CD4-positive, alpha-beta memory T cell (primary cell): ENCODE results near the gene STRA8. TPM values are rescaled to one million over a fixed set of nuclear protein-coding genes. Genes with fewer than 3 reads are reported as not detected.

Experiments
- CTCF ChIA-PET: fragments of 350-600 bp; sonication (Branson Sonifier 250); formaldehyde crosslinking; loops from one replicate; lab custom pipeline; 2021; ENCODE audit warnings: inconsistent platforms; ENCODE audit not compliant: partially characterized antibody; lab: Charles Lee
- POLR2A ChIA-PET: fragments of 350-600 bp; sonication (Branson Sonifier 250); formaldehyde crosslinking; loops from one replicate; lab custom pipeline; 2021; ENCODE audit not compliant: partially characterized antibody; lab: Charles Lee
- DNase-seq, 5 donors: peaks; one replicate each; pipeline versions ENCODE4 v3.0.0 to v3.0.0-alpha.2; 2020 to 2022; ENCODE audit warnings: mixed read lengths in 1 of 5
- H3K27ac ChIP-seq: one replicate; pipeline ENCODE4 v1.7.0; 2013; ENCODE audit warnings: low read depth, low read length
- H3K27me3 ChIP-seq: 2 replicates; pipeline ENCODE4 v1.7.0; 2013; ENCODE audit warnings: mild to moderate bottlenecking, low read length, moderate library complexity; ENCODE audit not compliant: insufficient read depth
- H3K36me3 ChIP-seq: 2 replicates; pipeline ENCODE4 v1.7.0; 2013; ENCODE audit warnings: mild to moderate bottlenecking, low read length, moderate library complexity; ENCODE audit not compliant: insufficient read depth
- H3K4me1 ChIP-seq: 2 replicates; pipeline ENCODE4 v1.7.0; 2013; ENCODE audit warnings: mild to moderate bottlenecking, low read length, moderate library complexity; ENCODE audit not compliant: insufficient read depth
- H3K4me3 ChIP-seq, 2 donors: one replicate each; pipeline ENCODE4 v1.7.0; 2013; ENCODE audit warnings: low read length in 2 of 2, mild to moderate bottlenecking in 1 of 2
- H3K9me3 ChIP-seq, 2 donors: one replicate each; pipeline ENCODE4 v1.7.0; 2013; ENCODE audit warnings: low read length in 2 of 2, control low read depth in 1 of 2; ENCODE audit not compliant: control insufficient read depth in 1 of 2
- H3K27ac Mint-ChIP-seq, 7 donors: one replicate each; pipeline ENCODE4 v1.8.0; 2020 to 2021; ENCODE audit warnings: mixed read lengths in 7 of 7, mild to moderate bottlenecking in 6 of 7, inconsistent platforms in 3 of 7, moderate library complexity in 3 of 7
- H3K27me3 Mint-ChIP-seq, 2 donors: one replicate each; pipeline ENCODE4 v1.8.0; 2020 to 2021; ENCODE audit warnings: mixed read lengths in 2 of 2
- H3K36me3 Mint-ChIP-seq, 2 donors: one replicate each; pipeline ENCODE4 v1.8.0; 2020 to 2021; ENCODE audit warnings: mixed read lengths in 2 of 2, inconsistent platforms in 1 of 2, mild to moderate bottlenecking in 1 of 2
- H3K4me1 Mint-ChIP-seq, 4 donors: one replicate each; pipeline ENCODE4 v1.8.0; 2020 to 2021; ENCODE audit warnings: mixed read lengths in 4 of 4, mild to moderate bottlenecking in 1 of 4
- H3K4me3 Mint-ChIP-seq, 8 donors: one replicate each; pipeline ENCODE4 v1.8.0; 2020 to 2021; ENCODE audit warnings: mixed read lengths in 8 of 8, mild to moderate bottlenecking in 7 of 8, moderate library complexity in 6 of 8, inconsistent platforms in 3 of 8
- H3K9me3 Mint-ChIP-seq, 8 donors: one replicate each; pipeline ENCODE4 v1.8.0; 2020 to 2021; ENCODE audit warnings: mixed read lengths in 8 of 8, mild to moderate bottlenecking in 5 of 8, inconsistent platforms in 3 of 8, moderate library complexity in 1 of 8
- intact Hi-C: fragments of 100-400 bp; cut with micrococcal nuclease; formaldehyde crosslinking; loops from one replicate; pipeline ENCODE4 v1.15.1; 2023
- polyA plus RNA-seq, 2 donors: library from polyadenylated mRNA; unstranded; fragments of 300-500 nt; fragmentation: Illumina TruSeq; gene quantifications; one replicate each; pipeline ENCODE4 v1.2.3, GENCODE V29; 2021
- total RNA-seq, 2 experiments: library from RNA; stranded (reverse); gene quantifications; one replicate each; pipeline ENCODE4 v1.2.3, GENCODE V29; 2021

Gene STRA8
- total and polyA plus RNA-seq, 4 experiments from 2014 or later: not detected

DNA sequence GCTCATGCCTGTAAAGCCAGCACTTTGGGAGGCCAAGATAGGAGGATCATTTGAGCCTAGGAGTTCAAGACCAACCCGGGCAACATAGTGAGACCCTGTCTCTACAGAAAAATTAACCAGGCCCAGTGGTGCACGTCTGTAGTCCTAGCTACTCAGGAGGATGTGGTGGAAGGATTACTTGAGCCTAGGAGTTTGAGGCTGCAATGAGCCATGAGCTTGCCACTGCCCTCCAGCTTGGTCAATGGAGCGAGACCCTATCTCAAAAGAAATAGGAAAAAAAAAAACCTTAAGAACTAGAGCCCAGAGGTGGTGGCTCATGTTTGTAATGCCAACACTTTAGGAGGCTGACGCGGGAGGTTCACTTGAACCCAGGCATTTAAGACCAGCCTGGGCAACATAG lies 2.2 kb downstream of the STRA8 start:
- Mint-ChIP-seq H3K27me3 (peaks cover 3 to 5% of the 10 kb centered on the region in 2 donors), H3K4me3 (no peak overlapping the region), H3K9me3 (no peaks in the 10 kb centered on the region), H3K36me3 (no peaks in the 10 kb centered on the region), H3K4me1 (peaks cover 0 to 3% (median 1%) of the 10 kb centered on the region in 4 donors), H3K27ac (no peak overlapping the region)
- no peak overlapping the region for H3K27ac ChIP-seq
- intact Hi-C loops: no loop called here
- H3K4me1 ChIP-seq: no peaks in the 10 kb centered on the region
- H3K4me3 ChIP-seq: no peak overlapping the region
- H3K36me3 ChIP-seq: no peaks in the 10 kb centered on the region
- no peak for DNase-seq
- ChIA-PET CTCF (interaction anchor here (0.7 to 1.9 kb wide), 3 partner anchors 15 to 94 kb away, joined by 3 to 6 read pairs (median 4); no protein-coding TSS in a partner anchor), POLR2A (no interaction called here)
- H3K27me3 ChIP-seq: no peaks in the 10 kb centered on the region
- no peaks in the 10 kb centered on the region for H3K9me3 ChIP-seq

DNA sequence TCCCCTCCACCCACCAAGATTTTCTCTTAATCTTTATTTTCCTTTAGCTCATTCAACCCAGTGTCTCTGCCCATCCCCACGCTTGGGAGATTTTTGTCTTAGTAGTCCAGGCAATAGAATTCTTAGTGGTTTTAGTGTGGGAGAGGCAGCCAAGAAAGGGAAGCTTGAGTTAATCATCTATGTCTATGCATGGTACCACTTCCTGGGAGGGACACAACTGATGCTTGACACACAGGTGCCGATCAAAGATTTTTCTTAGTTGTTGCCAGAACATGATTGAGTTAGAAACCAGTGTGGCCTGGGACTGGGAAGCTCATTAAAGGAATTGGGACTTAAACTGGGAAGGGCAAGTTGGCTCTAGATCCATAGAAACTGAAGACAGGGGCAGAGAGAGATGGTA lies 3.1 kb downstream of the STRA8 start:
- POLR2A ChIA-PET: no interaction called here
- Histone ChIP-seq H3K27ac (no peak overlapping the region), H3K4me1 (no peaks in the 10 kb centered on the region), H3K27me3 (no peaks in the 10 kb centered on the region), H3K9me3 (no peaks in the 10 kb centered on the region), H3K36me3 (no peaks in the 10 kb centered on the region), H3K4me3 (no peak overlapping the region)
- no peaks in the 10 kb centered on the region for H3K9me3 Mint-ChIP-seq
- DNase-seq: no peak
- H3K27ac Mint-ChIP-seq: peak overlapping the region in 1 of 7 donors; percentile 31
- H3K36me3 Mint-ChIP-seq: no peaks in the 10 kb centered on the region
- H3K27me3 Mint-ChIP-seq: peaks cover 3 to 5% of the 10 kb centered on the region in 2 donors
- H3K4me3 Mint-ChIP-seq: no peak overlapping the region
- CTCF ChIA-PET: no interaction called here
- intact Hi-C loops: no loop called here
- peaks cover 0 to 3% (median 1%) of the 10 kb centered on the region in 4 donors for H3K4me1 Mint-ChIP-seq

DNA sequence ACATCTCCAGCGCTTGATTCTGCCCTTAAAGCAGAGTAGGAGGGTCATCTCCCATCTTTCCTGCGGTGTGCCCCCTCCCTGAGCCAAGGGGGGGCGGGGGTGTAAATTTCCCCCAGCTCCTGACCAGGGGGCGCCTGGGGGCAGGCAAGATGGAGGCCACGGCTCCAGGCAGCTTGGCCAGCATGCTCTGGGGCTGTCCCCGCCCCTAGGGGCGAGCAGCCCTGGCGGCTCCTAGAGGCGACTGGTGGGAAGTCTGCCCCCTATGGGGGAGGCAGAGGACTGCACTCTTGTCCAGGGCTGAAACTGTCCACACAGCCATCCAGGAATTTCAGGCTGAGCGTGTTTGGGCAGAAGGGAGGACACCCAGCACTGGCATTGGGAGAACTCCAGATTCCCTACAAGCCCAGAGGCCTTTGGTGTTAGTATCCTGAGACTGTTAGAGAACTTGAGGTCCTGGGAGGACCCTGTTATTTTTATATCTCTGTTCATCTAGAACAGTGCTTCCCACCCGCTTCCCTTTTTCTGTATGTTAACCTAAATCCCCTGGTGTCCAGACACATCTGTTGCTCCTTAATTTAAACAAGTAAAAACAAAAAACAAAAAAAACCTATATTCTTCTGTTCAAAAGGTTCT lies 4.6 kb downstream of the STRA8 start:
- peaks cover 3 to 5% of the 10 kb centered on the region in 2 donors for H3K27me3 Mint-ChIP-seq
- no peak overlapping the region for H3K27ac Mint-ChIP-seq
- no peak overlapping the region for H3K4me3 Mint-ChIP-seq
- ChIA-PET POLR2A (no interaction called here), CTCF (interaction anchor here (1.3 kb wide), 1 partner anchor 10 kb away, joined by 5 read pairs; no protein-coding TSS in a partner anchor)
- Histone ChIP-seq H3K4me3 (no peak overlapping the region), H3K9me3 (no peaks in the 10 kb centered on the region), H3K4me1 (no peaks in the 10 kb centered on the region), H3K27ac (no peak overlapping the region), H3K27me3 (no peaks in the 10 kb centered on the region), H3K36me3 (no peaks in the 10 kb centered on the region)
- DNase-seq: no peak
- intact Hi-C loops: no loop called here
- no peaks in the 10 kb centered on the region for H3K9me3 Mint-ChIP-seq
- no peaks in the 10 kb centered on the region for H3K36me3 Mint-ChIP-seq
- H3K4me1 Mint-ChIP-seq: peaks cover 0 to 3% (median 1%) of the 10 kb centered on the region in 4 donors

GRCh38 chr7:135239263-135239662 lies 5.6 kb downstream of the STRA8 start:
- Histone ChIP-seq H3K27me3 (no peaks in the 10 kb centered on the region), H3K9me3 (no peaks in the 10 kb centered on the region), H3K36me3 (no peaks in the 10 kb centered on the region), H3K27ac (no peak overlapping the region), H3K4me1 (no peaks in the 10 kb centered on the region), H3K4me3 (no peak overlapping the region)
- ChIA-PET POLR2A (no interaction called here), CTCF (no interaction called here)
- H3K36me3 Mint-ChIP-seq: no peaks in the 10 kb centered on the region
- H3K4me1 Mint-ChIP-seq: peaks cover 0 to 3% (median 1%) of the 10 kb centered on the region in 4 donors
- H3K27me3 Mint-ChIP-seq: peaks cover 3 to 5% of the 10 kb centered on the region in 2 donors
- H3K27ac Mint-ChIP-seq: no peak overlapping the region
- no peak for DNase-seq
- H3K9me3 Mint-ChIP-seq: no peaks in the 10 kb centered on the region
- no peak overlapping the region for H3K4me3 Mint-ChIP-seq
- intact Hi-C loops: no loop called here

DNA sequence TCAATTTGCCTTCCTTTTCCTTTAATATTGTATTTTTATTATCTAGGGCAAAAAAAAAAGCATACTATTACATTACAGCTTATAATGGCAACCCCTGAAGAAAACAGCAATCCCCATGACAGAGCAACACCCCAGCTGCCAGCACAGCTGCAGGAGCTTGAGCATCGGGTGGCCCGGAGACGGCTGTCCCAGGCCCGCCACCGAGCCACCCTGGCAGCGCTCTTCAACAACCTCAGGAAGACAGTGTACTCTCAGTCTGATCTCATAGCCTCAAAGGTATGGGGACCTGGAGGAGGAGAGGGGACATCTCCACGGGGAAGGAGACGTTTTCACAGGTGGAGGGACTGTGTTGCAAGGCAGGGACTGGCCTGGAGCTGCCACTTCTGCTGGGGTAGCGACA lies 6.8 kb downstream of the STRA8 start:
- CTCF ChIA-PET: no interaction called here
- no peak overlapping the region for H3K4me3 Mint-ChIP-seq

DNA sequence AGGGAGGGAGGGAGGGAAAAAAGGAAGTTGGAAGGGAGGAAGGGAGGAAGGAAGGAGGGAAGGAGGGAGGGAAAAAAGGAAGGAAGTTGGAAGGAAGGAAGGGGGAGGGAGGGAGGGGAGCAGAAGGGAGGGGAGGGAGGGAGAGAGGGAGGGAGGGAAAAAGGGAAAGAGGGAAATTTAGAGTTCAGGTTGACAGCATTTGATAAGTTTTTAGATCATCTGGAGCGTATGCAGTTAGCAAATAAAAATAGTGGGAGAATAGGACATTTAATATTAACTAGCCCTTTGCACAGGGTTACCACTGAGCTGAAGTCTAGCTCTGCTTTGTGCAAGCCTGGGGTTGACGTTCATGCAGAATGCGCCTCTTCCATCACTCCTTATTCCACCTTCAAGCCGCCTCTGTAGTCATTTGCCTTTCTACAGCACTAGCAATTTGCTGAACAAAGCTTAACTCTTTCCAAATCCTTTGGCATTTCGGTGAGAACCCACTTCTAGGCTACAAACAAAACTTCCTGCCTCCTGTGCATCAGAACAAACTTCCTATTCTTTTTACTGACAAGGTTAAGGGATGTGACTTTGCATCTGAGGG lies 8.6 kb downstream of the STRA8 start:
- Histone ChIP-seq H3K9me3 (no peaks in the 10 kb centered on the region), H3K27ac (no peak overlapping the region), H3K27me3 (no peaks in the 10 kb centered on the region), H3K4me3 (no peak overlapping the region), H3K36me3 (no peaks in the 10 kb centered on the region), H3K4me1 (no peaks in the 10 kb centered on the region)
- DNase-seq: no peak
- Mint-ChIP-seq H3K4me1 (no peaks in the 10 kb centered on the region), H3K27me3 (peaks cover 6 to 7% of the 10 kb centered on the region in 2 donors), H3K27ac (peak overlapping the region in 1 of 7 donors; percentile 75), H3K36me3 (no peaks in the 10 kb centered on the region), H3K4me3 (no peak overlapping the region), H3K9me3 (no peaks in the 10 kb centered on the region)
- intact Hi-C loops: no loop called here
- CTCF ChIA-PET: no interaction called here
- POLR2A ChIA-PET: no interaction called here

More for the DNA sequence above, 6.8 kb downstream of the STRA8 start:
- Histone ChIP-seq H3K4me3 (no peak overlapping the region), H3K9me3 (no peaks in the 10 kb centered on the region), H3K27ac (no peak overlapping the region), H3K27me3 (no peaks in the 10 kb centered on the region), H3K36me3 (no peaks in the 10 kb centered on the region), H3K4me1 (no peaks in the 10 kb centered on the region)
- Mint-ChIP-seq H3K27ac (no peak overlapping the region), H3K4me1 (peaks cover 0 to 3% (median 1%) of the 10 kb centered on the region in 4 donors), H3K9me3 (no peaks in the 10 kb centered on the region), H3K36me3 (no peaks in the 10 kb centered on the region), H3K27me3 (peaks cover 6 to 7% of the 10 kb centered on the region in 2 donors)
- POLR2A ChIA-PET: no interaction called here
- DNase-seq: no peak
- intact Hi-C loops: no loop called here

GRCh38 chr7:135245226-135246190 lies 11.9 kb downstream of the STRA8 start:
- Mint-ChIP-seq H3K9me3 (no peaks in the 10 kb centered on the region), H3K4me3 (no peak overlapping the region), H3K4me1 (no peaks in the 10 kb centered on the region), H3K27me3 (peaks cover 2 to 3% of the 10 kb centered on the region in 2 donors), H3K36me3 (no peaks in the 10 kb centered on the region), H3K27ac (no peak overlapping the region)
- no peak overlapping the region for H3K4me3 ChIP-seq
- H3K4me1 ChIP-seq: no peaks in the 10 kb centered on the region
- no peaks in the 10 kb centered on the region for H3K9me3 ChIP-seq
- intact Hi-C loops: no loop called here
- H3K27me3 ChIP-seq: no peaks in the 10 kb centered on the region
- ChIA-PET POLR2A (no interaction called here), CTCF (no interaction called here)
- no peaks in the 10 kb centered on the region for H3K36me3 ChIP-seq
- no peak overlapping the region for H3K27ac ChIP-seq
- no peak for DNase-seq
